Activated CD4-positive, alpha-beta T cell treated with anti-CD3 and anti-CD28 coated beads, Interleukin-2, amount 50 U/mL, for 24 hours (primary cell): Measurements from ENCODE around the gene CALML3.

ENCODE experiments used
- DNase-seq, 2 donors: peaks; one replicate each; pipeline ENCODE4 v3.0.0-alpha.2; 2020; ENCODE audit warnings: low read depth in 1 of 2, low spot score in 1 of 2

The CALML3 gene

GRCh38 chr10:5565671-5566581 lies 41.2 kb downstream of the CALML3 start:
- no peak for DNase-seq

GRCh38 chr10:5566614-5567013 lies 41.9 kb downstream of the CALML3 start:
- DNase-seq, result no peak

GRCh38 chr10:5567477-5567876 lies 42.7 kb downstream of the CALML3 start:
- no peak for DNase-seq

- DNase-seq, result no peak
Measured at GRCh38 chr10:5568984-5569383, 44.2 kb downstream of the CALML3 start.

- no peak for DNase-seq
Measured at GRCh38 chr10:5569568-5569967, 44.8 kb downstream of the CALML3 start.

GRCh38 chr10:5570007-5570655 lies 45.4 kb downstream of the CALML3 start:
- no peak for DNase-seq

- no peak for DNase-seq
Measured at GRCh38 chr10:5570979-5571810, 46.4 kb downstream of the CALML3 start.

- no peak for DNase-seq
Measured at GRCh38 chr10:5571826-5572225, 47.1 kb downstream of the CALML3 start.

GRCh38 chr10:5573319-5573950 lies 48.7 kb downstream of the CALML3 start:
- DNase-seq, result no peak

- no peak for DNase-seq
Measured at GRCh38 chr10:5573968-5574641, 49.3 kb downstream of the CALML3 start.

- no peak for DNase-seq
Measured at GRCh38 chr10:5574642-5575131, 49.9 kb downstream of the CALML3 start.

- DNase-seq, result no peak
Measured at GRCh38 chr10:5575144-5575481, 50.4 kb downstream of the CALML3 start.

GRCh38 chr10:5575482-5576153 lies 50.9 kb downstream of the CALML3 start:
- DNase-seq, result no peak

- DNase-seq, result no peak
Measured at GRCh38 chr10:5576154-5576748, 51.5 kb downstream of the CALML3 start.
